NCI-H774 (cell line): ENCODE measurements around the gene ATP5MG.
"Not testable (repeated sequence)": the region's sequence is repeated elsewhere in the genome, so short reads cannot be mapped to it uniquely, and the experiment has no call there.

ENCODE experiments used
- DNase-seq: peaks from one replicate; lab custom pipeline; 2025; lab: John Stamatoyannopoulos, UW

Gene ATP5MG

GRCh38 chr11:118410055-118410745 is 8.8 kb downstream of the ATP5MG start:
- DNase-seq: no peak

- DNase-seq: no peak
Measured at GRCh38 chr11:118411530-118411929, 10.1 kb downstream of the ATP5MG start.

GRCh38 chr11:118412921-118413320 is 11.5 kb downstream of the ATP5MG start:
- DNase-seq: no peak

GRCh38 chr11:118415062-118415738 is 13.8 kb downstream of the ATP5MG start:
- no peak for DNase-seq

GRCh38 chr11:118415739-118416068 is 14.3 kb downstream of the ATP5MG start:
- peak; percentile 9 for DNase-seq

GRCh38 chr11:118416900-118417299 is 15.5 kb downstream of the ATP5MG start:
- DNase-seq: not testable (repeated sequence)

- no peak for DNase-seq
Measured at GRCh38 chr11:118417801-118418200, 16.4 kb downstream of the ATP5MG start.

GRCh38 chr11:118418766-118419165 is 17.4 kb downstream of the ATP5MG start:
- DNase-seq: no peak

GRCh38 chr11:118427707-118428106 is 26.3 kb downstream of the ATP5MG start:
- no peak for DNase-seq

- DNase-seq: no peak
Measured at GRCh38 chr11:118430956-118431355, 29.6 kb downstream of the ATP5MG start.

GRCh38 chr11:118434123-118434552 is 32.7 kb downstream of the ATP5MG start:
- DNase-seq: peak; percentile 16

- DNase-seq: no peak
Measured at GRCh38 chr11:118434553-118435289, 33.3 kb downstream of the ATP5MG start.

- DNase-seq: peak; percentile 79
Measured at GRCh38 chr11:118435290-118435892, 34.0 kb downstream of the ATP5MG start.

GRCh38 chr11:118435893-118436624 is 34.7 kb downstream of the ATP5MG start, which contains the start of gene KMT2A:
TSS of gene KMT2A (plus strand) at chr11:118436492. CDS start at chr11:118436513, 21 bp downstream.
- DNase-seq: peak; percentile 99

GRCh38 chr11:118436639-118437207 is 35.3 kb downstream of the ATP5MG start:
- no peak for DNase-seq

GRCh38 chr11:118437208-118438125 is 36.1 kb downstream of the ATP5MG start:
- peak; percentile 29 for DNase-seq

GRCh38 chr11:118438314-118438931 is 37.0 kb downstream of the ATP5MG start:
- DNase-seq: peak; percentile 2

GRCh38 chr11:118439646-118440045 is 38.2 kb downstream of the ATP5MG start:
- no peak for DNase-seq

- no peak for DNase-seq
Measured at GRCh38 chr11:118441770-118442275, 40.4 kb downstream of the ATP5MG start.

GRCh38 chr11:118442301-118442700 is 40.9 kb downstream of the ATP5MG start:
- DNase-seq: no peak
